ENCODE data around the gene PLXNA4. TPM values are rescaled to one million over a fixed set of nuclear protein-coding genes. Genes with fewer than 3 reads are reported as not detected.

Gene PLXNA4
- polyA plus RNA-seq, 1 experiment, result 0.22 TPM

DNA sequence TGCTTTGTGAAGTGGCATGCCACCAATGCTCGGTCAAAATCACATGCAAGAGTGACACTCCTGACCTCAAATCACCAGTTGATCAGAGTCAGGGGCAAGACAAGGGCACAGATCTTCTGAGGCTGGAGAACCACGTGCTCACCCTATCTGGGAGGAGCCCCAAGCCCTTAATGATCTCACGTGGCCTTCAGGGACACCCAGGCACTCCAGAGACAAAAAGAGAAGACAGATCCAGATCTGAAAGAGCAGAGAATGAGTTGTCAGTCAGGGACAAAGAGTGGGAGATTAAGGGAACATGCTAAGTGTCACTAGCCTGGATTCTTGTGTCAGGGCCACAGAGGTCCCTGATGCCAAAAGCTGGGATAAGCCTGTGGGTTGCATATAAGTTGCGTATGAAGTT lies 134.3 kb downstream of the PLXNA4 start:
- no peak overlapping the region for H3K4me3 ChIP-seq (ENCODE audit: low read depth, low read length)
- CTCF ChIA-PET, result no interaction called here
- no peaks in the 10 kb centered on the region for H3K36me3 ChIP-seq (ENCODE audit: control insufficient read depth, insufficient read depth, low read length)
- no peaks in the 10 kb centered on the region for H3K27me3 ChIP-seq (ENCODE audit: control insufficient read depth, insufficient read depth, low read length)
- POLR2A ChIA-PET, result no interaction called here
- TF ChIP-seq, protein P1, sequence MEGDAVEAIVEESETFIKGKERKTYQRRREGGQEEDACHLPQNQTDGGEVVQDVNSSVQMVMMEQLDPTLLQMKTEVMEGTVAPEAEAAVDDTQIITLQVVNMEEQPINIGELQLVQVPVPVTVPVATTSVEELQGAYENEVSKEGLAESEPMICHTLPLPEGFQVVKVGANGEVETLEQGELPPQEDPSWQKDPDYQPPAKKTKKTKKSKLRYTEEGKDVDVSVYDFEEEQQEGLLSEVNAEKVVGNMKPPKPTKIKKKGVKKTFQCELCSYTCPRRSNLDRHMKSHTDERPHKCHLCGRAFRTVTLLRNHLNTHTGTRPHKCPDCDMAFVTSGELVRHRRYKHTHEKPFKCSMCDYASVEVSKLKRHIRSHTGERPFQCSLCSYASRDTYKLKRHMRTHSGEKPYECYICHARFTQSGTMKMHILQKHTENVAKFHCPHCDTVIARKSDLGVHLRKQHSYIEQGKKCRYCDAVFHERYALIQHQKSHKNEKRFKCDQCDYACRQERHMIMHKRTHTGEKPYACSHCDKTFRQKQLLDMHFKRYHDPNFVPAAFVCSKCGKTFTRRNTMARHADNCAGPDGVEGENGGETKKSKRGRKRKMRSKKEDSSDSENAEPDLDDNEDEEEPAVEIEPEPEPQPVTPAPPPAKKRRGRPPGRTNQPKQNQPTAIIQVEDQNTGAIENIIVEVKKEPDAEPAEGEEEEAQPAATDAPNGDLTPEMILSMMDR (IDR thresholded peaks at IDR 0.05; ENCODE audit: insufficient read depth, low read depth, low read length), result no peak
- DNase-seq (ENCODE audit: low read depth), result no peak

GRCh38 chr7:132440151-132440550 lies 136.1 kb downstream of the PLXNA4 start:
- ChIA-PET POLR2A (no interaction called here), CTCF (interaction anchor here (0.7 to 1.3 kb wide), 2 partner anchors 9 to 11 kb away, joined by 3 read pairs; no protein-coding TSS in a partner anchor)
- TF ChIP-seq, protein P1 (IDR thresholded peaks at IDR 0.05; ENCODE audit: insufficient read depth, low read depth, low read length), result no peak
- no peak for DNase-seq (ENCODE audit: low read depth)
- no peaks in the 10 kb centered on the region for H3K36me3 ChIP-seq (ENCODE audit: control insufficient read depth, insufficient read depth, low read length)
- no peak overlapping the region for H3K4me3 ChIP-seq (ENCODE audit: low read depth, low read length)
- H3K27me3 ChIP-seq (ENCODE audit: control insufficient read depth, insufficient read depth, low read length), result no peaks in the 10 kb centered on the region

DNA sequence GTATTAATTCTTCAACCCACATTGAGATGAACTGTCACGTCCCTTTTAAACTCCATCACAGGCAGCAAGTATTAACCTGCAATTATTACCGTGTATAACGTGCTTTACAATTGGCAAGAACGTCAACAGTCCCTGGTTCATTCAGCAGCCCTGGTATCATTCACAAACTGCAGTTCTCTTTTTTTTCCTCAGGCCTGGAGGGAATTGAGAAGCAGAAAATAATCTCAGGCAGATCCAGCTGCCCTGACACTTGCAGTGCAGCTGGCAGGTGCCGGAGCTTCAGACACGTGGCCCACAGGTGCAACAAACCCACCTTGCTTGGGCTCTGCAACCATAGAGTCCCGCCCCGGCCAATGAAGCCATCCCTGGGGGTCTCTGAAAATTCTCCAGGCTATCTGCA lies 137.3 kb downstream of the PLXNA4 start:
- TF ChIP-seq, protein P1 (IDR thresholded peaks at IDR 0.05; ENCODE audit: insufficient read depth, low read depth, low read length), result no peak
- H3K36me3 ChIP-seq (ENCODE audit: control insufficient read depth, insufficient read depth, low read length), result no peaks in the 10 kb centered on the region
- H3K4me3 ChIP-seq (ENCODE audit: low read depth, low read length), result no peak overlapping the region
- H3K27me3 ChIP-seq (ENCODE audit: control insufficient read depth, insufficient read depth, low read length), result no peaks in the 10 kb centered on the region
- CTCF ChIA-PET, result no interaction called here
- DNase-seq (ENCODE audit: low read depth), result no peak
- POLR2A ChIA-PET, result no interaction called here

GRCh38 chr7:132437730-132438129 lies 138.5 kb downstream of the PLXNA4 start:
- Histone ChIP-seq H3K36me3 (ENCODE audit: control insufficient read depth, insufficient read depth, low read length) (no peaks in the 10 kb centered on the region), H3K4me3 (ENCODE audit: low read depth, low read length) (no peak overlapping the region), H3K27me3 (ENCODE audit: control insufficient read depth, insufficient read depth, low read length) (no peaks in the 10 kb centered on the region)
- ChIA-PET CTCF (no interaction called here), POLR2A (no interaction called here)
- TF ChIP-seq, protein P1 (IDR thresholded peaks at IDR 0.05; ENCODE audit: insufficient read depth, low read depth, low read length), result no peak
- DNase-seq (ENCODE audit: low read depth), result no peak

GRCh38 chr7:132436121-132436520 lies 140.1 kb downstream of the PLXNA4 start:
- Histone ChIP-seq H3K4me3 (ENCODE audit: low read depth, low read length) (no peak overlapping the region), H3K36me3 (ENCODE audit: control insufficient read depth, insufficient read depth, low read length) (no peaks in the 10 kb centered on the region), H3K27me3 (ENCODE audit: control insufficient read depth, insufficient read depth, low read length) (no peaks in the 10 kb centered on the region)
- DNase-seq (ENCODE audit: low read depth), result no peak
- ChIA-PET POLR2A (no interaction called here), CTCF (no interaction called here)
- TF ChIP-seq, protein P1 (IDR thresholded peaks at IDR 0.05; ENCODE audit: insufficient read depth, low read depth, low read length), result no peak
